ENCODE results near the gene TEX52. TPM values are rescaled to one million over a fixed set of nuclear protein-coding genes. Genes with fewer than 3 reads are reported as not detected.
A peak's percentile ranks its signal among the peaks of the same experiment; 100 is the strongest.

Gene TEX52
- polyA plus RNA-seq, 1 donor (not counting 4 experiments of a cell fraction or from before 2014, with no cell fraction given): not detected

- Histone ChIP-seq H3K4me1 (ENCODE audit: control insufficient read depth, extremely low read depth, insufficient read depth, low read length) (peaks cover 19% of the 10 kb centered on the region), H3K27me3 (ENCODE audit: control insufficient read depth, extremely low read depth, insufficient read depth, low read length) (no peaks in the 10 kb centered on the region), H3K9me1 (ENCODE audit: control insufficient read depth, extremely low read depth, insufficient read depth, low read length) (no peaks in the 10 kb centered on the region), H3K9me3 (ENCODE audit: control insufficient read depth, low read depth, low read length) (no peaks in the 10 kb centered on the region), H3K36me3 (ENCODE audit: control insufficient read depth in 2 of 2, extremely low read depth in 1 of 2, insufficient read depth in 2 of 2, low read length in 2 of 2) (no peaks in the 10 kb centered on the region), H3K4me3 (ENCODE audit: control insufficient read depth in 2 of 3, extremely low read depth in 1 of 3, insufficient read depth in 2 of 3, low read depth in 1 of 3, low read length in 3 of 3) (no peak overlapping the region), H3K4me2 (ENCODE audit: control insufficient read depth, extremely low read depth, insufficient read depth, low read depth, low read length) (no peak overlapping the region), H3K27ac (ENCODE audit: control insufficient read depth, insufficient read depth, low read length) (peak overlapping the region; percentile 8), H4K20me1 (ENCODE audit: control insufficient read depth, extremely low read depth, insufficient read depth, low read length) (no peaks in the 10 kb centered on the region), H2AFZ (ENCODE audit: control insufficient read depth, low read length) (no peak overlapping the region), H3K9ac (ENCODE audit: control insufficient read depth, extremely low read depth, insufficient read depth, low read length) (no peak overlapping the region), H3K79me2 (ENCODE audit: control insufficient read depth, insufficient read depth, low read length) (peaks cover 35% of the 10 kb centered on the region)
- no peak for TF ChIP-seq EZH2 (IDR thresholded peaks at IDR 0.05; ENCODE audit: low read length)
- FAIRE-seq: no peak
- dilution Hi-C loops (cut with MboI; ENCODE audit: extremely low pct_ligation_motif_present, low sequenced_read_pairs): no loop called here
- no peak for DNase-seq (ENCODE audit: low read depth, low spot score)
Observed at GRCh38 chr12:2895051-2895451, 38.2 kb upstream of the TEX52 start.

DNA sequence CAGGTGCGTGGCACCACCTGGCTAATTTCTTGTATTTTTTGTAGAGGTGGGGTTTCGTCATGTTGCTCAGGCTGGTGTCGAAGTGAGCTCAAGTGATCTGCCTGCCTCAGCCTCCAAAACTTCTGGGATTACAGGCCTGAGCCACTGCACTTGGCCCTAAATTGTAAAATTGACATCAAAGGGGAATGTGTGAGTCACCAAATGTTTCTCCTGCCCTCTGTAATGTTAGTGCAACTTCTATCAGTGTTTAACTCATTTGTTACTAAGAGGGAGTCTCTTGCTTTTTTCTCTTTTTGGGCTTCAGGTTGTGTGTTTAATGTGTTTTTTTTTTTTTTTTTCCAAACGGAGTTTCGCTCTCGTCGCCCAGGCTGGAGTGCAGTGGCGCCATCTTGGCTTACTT lies 36.2 kb upstream of the TEX52 start:
- dilution Hi-C loops (cut with MboI; ENCODE audit: extremely low pct_ligation_motif_present, low sequenced_read_pairs): no loop called here
- H3K4me1 ChIP-seq (ENCODE audit: control insufficient read depth, extremely low read depth, insufficient read depth, low read length): peaks cover 19% of the 10 kb centered on the region
- no peaks in the 10 kb centered on the region for H3K9me3 ChIP-seq (ENCODE audit: control insufficient read depth, low read depth, low read length)
- DNase-seq (ENCODE audit: low read depth, low spot score) (no peak), FAIRE-seq (peak; percentile 5)
- H3K4me3 ChIP-seq (ENCODE audit: control insufficient read depth in 2 of 3, extremely low read depth in 1 of 3, insufficient read depth in 2 of 3, low read depth in 1 of 3, low read length in 3 of 3): no peak overlapping the region
- H3K27me3 ChIP-seq (ENCODE audit: control insufficient read depth, extremely low read depth, insufficient read depth, low read length): no peaks in the 10 kb centered on the region
- TF ChIP-seq CTCF (optimal IDR thresholded peaks at IDR 0.05 in 1 of 3, IDR thresholded peaks at IDR 0.05 in 1 of 3, conservative IDR thresholded peaks at IDR 0.05 in 1 of 3; ENCODE audit: extremely low read depth in 1 of 3, insufficient read depth in 2 of 3, low read length in 3 of 3) (no peak), EZH2 (IDR thresholded peaks at IDR 0.05; ENCODE audit: low read length) (no peak)
- H3K4me2 ChIP-seq (ENCODE audit: control insufficient read depth, extremely low read depth, insufficient read depth, low read depth, low read length): no peak overlapping the region
- peaks cover 31% of the 10 kb centered on the region for H3K79me2 ChIP-seq (ENCODE audit: control insufficient read depth, insufficient read depth, low read length)
- H3K9me1 ChIP-seq (ENCODE audit: control insufficient read depth, extremely low read depth, insufficient read depth, low read length): no peaks in the 10 kb centered on the region
- no peaks in the 10 kb centered on the region for H3K36me3 ChIP-seq (ENCODE audit: control insufficient read depth in 2 of 2, extremely low read depth in 1 of 2, insufficient read depth in 2 of 2, low read length in 2 of 2)
- H3K9ac ChIP-seq (ENCODE audit: control insufficient read depth, extremely low read depth, insufficient read depth, low read length): peak overlapping the region; percentile 11
- no peak overlapping the region for H2AFZ ChIP-seq (ENCODE audit: control insufficient read depth, low read length)
- no peak overlapping the region for H3K27ac ChIP-seq (ENCODE audit: control insufficient read depth, insufficient read depth, low read length)
- no peaks in the 10 kb centered on the region for H4K20me1 ChIP-seq (ENCODE audit: control insufficient read depth, extremely low read depth, insufficient read depth, low read length)

GRCh38 chr12:2892246-2892645 lies 35.4 kb upstream of the TEX52 start:
- H3K9ac ChIP-seq (ENCODE audit: control insufficient read depth, extremely low read depth, insufficient read depth, low read length): no peak overlapping the region
- H3K4me3 ChIP-seq (ENCODE audit: control insufficient read depth in 2 of 3, extremely low read depth in 1 of 3, insufficient read depth in 2 of 3, low read depth in 1 of 3, low read length in 3 of 3): no peak overlapping the region
- H3K27ac ChIP-seq (ENCODE audit: control insufficient read depth, insufficient read depth, low read length): no peak overlapping the region
- dilution Hi-C loops (cut with MboI; ENCODE audit: extremely low pct_ligation_motif_present, low sequenced_read_pairs): no loop called here
- peaks cover 19% of the 10 kb centered on the region for H3K4me1 ChIP-seq (ENCODE audit: control insufficient read depth, extremely low read depth, insufficient read depth, low read length)
- peaks cover 27% of the 10 kb centered on the region for H3K79me2 ChIP-seq (ENCODE audit: control insufficient read depth, insufficient read depth, low read length)
- H3K9me1 ChIP-seq (ENCODE audit: control insufficient read depth, extremely low read depth, insufficient read depth, low read length): no peaks in the 10 kb centered on the region
- TF ChIP-seq CTCF (optimal IDR thresholded peaks at IDR 0.05 in 1 of 3, IDR thresholded peaks at IDR 0.05 in 1 of 3, conservative IDR thresholded peaks at IDR 0.05 in 1 of 3; ENCODE audit: extremely low read depth in 1 of 3, insufficient read depth in 2 of 3, low read length in 3 of 3) (no peak), EZH2 (IDR thresholded peaks at IDR 0.05; ENCODE audit: low read length) (no peak)
- H3K9me3 ChIP-seq (ENCODE audit: control insufficient read depth, low read depth, low read length): no peaks in the 10 kb centered on the region
- peaks cover 0 to 4% of the 10 kb centered on the region in 2 experiments for H3K36me3 ChIP-seq (ENCODE audit: control insufficient read depth in 2 of 2, extremely low read depth in 1 of 2, insufficient read depth in 2 of 2, low read length in 2 of 2)
- H4K20me1 ChIP-seq (ENCODE audit: control insufficient read depth, extremely low read depth, insufficient read depth, low read length): no peaks in the 10 kb centered on the region
- no peak overlapping the region for H2AFZ ChIP-seq (ENCODE audit: control insufficient read depth, low read length)
- FAIRE-seq (no peak), DNase-seq (ENCODE audit: low read depth, low spot score) (no peak)
- no peaks in the 10 kb centered on the region for H3K27me3 ChIP-seq (ENCODE audit: control insufficient read depth, extremely low read depth, insufficient read depth, low read length)
- peak overlapping the region; percentile 70 for H3K4me2 ChIP-seq (ENCODE audit: control insufficient read depth, extremely low read depth, insufficient read depth, low read depth, low read length)
